Measurements from ENCODE around the gene WDFY3.
"Not testable (repeated sequence)": the region's sequence is repeated elsewhere in the genome, so short reads cannot be mapped to it uniquely, and the experiment has no call there.

WDFY3 gene

DNA sequence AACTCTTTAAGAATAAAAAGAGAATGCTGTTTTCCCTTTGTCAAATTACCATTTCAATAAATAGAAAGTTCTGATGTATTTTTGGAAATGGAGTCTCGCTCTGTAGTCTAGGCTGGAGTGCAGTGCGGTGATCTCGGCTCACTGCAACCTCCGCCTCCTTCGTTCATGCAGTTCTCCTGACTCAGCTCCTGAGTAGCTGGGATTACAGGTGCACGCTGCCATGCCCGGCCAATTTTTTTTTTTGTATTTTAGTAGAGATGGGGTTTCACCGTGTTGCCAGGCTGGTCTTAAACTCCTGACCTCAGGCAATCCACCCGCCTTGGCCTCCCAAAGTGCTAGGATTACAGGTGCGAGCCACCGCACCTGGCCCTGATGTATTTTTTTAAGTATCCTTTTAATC, 159.9 kb downstream of the WDFY3 start:
- DNase-seq (ENCODE audit: extremely low read depth in 1 of 2, low read depth in 1 of 2): not testable (repeated sequence)

DNA sequence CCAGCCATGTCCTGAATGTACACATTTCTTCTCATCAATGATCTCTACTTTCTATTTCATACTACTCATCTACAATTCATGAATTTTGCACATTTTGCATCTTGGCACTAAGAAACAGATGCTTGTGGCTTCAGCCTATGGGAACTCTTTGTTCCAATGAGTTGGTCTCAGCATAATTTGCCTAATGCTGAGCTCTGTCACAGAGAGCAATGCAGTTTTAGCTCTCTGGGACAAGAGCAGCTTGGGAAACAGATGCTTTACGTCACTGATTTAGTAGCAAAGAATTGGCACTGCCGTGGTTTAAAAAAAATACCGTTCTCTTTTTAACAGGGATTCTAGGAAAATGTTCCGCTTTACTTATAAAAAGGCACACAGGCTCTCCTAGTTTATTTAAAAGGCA, 162.4 kb downstream of the WDFY3 start:
- DNase-seq (ENCODE audit: extremely low read depth in 1 of 2, low read depth in 1 of 2): no peak

DNA sequence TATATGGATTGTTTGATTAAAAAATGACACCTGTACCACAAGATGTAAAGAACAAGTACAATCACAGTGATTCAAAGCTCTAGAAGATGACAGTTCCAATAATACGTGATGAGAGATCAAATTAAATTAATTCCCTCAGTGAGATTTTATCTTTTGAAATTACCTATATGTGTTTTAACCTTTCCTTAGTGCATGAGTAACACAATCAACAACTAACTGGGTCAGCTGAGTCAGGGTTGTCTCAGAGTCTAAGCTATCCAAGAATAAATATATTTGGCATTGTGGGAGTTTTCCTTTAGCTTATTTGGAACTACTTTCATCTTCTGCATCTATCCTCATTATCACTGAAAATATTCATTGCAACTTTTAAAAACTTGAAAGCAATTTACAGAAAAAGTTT, 162.8 kb downstream of the WDFY3 start:
- no peak for DNase-seq (ENCODE audit: extremely low read depth in 1 of 2, low read depth in 1 of 2)

DNA sequence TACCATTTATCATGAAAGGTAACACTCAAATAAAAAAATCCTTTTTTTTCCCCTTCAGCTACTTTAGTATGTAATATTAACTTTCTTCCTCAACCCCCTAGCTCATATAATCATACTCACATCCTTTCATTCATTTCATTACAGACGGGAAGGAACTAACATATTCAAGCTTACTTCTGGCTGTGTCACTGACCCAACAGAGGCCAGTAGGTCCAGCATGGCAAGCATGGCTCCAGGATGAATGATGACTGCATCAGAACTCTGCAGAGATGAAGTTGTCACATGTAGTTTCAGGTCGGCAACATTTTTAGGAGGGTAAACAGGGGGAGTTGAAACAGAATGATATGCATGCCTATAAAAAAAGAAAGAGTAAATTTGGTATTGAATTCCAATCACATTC, 163.4 kb downstream of the WDFY3 start:
- DNase-seq (ENCODE audit: extremely low read depth in 1 of 2, low read depth in 1 of 2): no peak

DNA sequence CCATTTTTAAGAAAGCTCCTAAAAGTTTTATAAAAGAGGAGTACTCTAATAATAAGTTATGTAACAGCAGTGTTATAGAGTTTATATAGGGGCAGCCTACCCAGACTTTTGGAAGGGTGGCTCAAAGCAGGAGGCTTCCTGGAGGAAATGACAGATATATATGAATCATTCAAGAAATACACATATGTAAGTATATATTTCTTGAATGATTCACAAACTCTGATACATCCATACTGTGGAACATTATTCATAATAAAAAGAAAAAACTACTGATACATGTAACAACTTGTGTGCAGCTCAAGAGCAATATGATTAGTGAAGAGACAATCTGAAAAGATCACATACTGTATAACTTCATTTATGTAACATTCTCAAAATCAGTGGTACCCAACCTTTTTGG, 166.2 kb downstream of the WDFY3 start:
- DNase-seq (ENCODE audit: extremely low read depth in 1 of 2, low read depth in 1 of 2): no peak

DNA sequence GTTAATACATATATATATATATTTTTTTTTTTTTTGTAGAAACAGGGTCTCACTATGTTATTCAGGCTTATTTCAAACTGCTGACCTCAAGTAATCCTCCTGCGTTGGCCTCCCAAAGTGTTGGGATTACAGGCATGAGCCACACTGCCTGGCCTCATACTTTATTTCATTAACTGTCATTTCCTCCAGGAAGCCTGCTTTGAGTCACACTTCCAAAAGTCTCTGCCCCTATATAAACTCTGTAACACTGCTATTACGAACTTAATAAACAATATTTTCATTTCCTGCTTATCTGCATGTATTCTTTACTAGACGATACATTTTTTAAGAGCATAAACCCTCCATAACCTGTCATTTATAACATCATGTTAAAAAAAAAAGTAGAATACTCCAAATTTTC, 167.2 kb downstream of the WDFY3 start:
- no peak for DNase-seq (ENCODE audit: extremely low read depth in 1 of 2, low read depth in 1 of 2)

DNA sequence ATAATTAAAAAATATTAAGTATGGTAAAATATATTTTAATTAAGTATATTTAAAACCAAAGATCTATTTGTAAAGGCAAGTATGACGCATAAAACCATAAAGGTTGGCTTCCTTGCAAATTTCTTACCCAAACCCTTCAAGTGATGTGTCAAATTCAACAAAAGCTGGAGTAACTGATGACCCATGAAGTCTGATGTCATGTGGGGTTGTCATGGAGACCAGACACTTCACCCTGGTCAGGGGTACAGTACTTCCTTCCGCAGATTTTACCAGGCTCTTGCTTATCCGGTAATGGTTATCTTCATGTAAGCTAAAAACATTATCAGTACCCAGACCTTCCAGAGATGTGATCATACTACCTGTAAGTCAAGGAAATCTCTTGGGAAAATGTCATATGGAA, 170.1 kb downstream of the WDFY3 start:
- no peak for DNase-seq (ENCODE audit: extremely low read depth in 1 of 2, low read depth in 1 of 2)

DNA sequence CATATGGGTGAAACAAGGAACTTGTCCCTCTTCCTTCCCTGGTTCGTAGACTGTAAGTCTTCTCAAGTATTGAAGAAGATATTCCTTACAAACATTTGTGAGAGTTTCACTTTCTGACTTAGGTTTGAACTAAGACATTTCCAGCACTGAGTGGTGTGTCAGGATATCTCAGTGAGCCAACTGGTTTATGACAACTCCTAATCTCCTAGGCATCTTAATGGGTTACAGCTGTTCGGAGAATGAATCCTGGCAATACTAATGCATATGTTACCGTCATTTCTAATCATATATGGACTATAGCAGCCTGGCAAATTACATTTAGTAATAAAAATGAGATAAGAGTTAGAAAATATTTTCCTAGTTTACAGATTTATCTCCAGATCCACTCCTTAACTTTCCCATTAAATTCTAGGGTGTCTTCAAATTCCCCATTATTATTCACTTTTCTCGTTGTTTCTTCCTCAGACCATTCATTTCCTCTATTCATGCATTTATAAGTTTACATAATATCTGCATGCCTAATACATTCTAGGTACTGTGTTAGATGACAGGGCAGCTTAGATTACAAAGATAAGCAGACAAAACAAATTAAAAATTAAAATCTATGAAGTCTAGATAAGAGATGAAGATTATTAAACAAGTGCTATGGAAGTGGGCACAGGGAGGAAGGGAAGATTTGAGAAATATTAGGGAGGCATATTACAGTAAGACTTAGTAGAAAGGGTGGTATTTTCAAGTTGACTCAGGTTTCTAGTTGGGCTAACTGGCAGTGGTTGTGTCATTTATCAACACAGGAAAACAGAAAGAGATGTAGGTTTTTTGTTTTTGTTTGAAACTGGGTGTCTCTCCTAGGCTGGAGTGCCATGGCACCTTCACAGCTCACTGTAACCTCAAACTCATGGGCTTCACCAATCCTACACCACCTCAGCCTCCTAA, 173.9 kb downstream of the WDFY3 start:
- no peak for DNase-seq (ENCODE audit: extremely low read depth in 1 of 2, low read depth in 1 of 2)

DNA sequence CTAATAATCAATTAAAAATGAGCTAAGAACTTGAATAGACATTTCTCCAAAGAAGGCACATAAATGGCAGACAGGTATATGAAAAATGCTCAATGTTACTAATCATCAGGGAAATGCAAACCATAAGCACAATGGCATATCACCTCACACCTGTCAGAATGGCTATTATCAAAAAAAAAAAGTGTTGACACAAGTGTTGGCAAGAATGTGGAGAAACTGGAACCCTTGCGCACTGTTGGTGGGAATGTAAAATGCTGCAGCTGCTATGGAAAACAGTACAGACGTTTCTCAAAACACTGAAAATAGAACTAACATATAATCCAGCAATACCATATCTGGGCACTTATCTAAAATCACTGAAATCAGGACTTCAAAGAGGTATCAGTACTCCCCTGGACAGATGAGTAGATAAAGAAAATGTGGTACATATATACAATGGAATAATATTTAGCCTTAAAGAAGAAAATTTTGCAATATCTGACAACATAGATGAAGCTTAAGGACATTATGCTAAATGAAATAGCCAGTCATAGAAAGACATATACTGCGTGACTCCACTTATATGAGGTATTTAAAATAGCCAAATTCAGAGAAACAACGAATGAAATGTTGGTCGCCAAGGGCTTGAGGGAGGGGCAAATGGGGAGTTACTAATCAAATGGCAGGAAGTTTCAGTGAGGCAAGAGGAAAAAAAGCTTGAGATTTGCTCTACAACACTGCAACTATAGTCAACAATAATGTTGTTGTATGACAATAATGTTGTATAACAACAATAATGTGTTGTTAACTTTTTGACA, 175.5 kb downstream of the WDFY3 start:
- DNase-seq (ENCODE audit: extremely low read depth in 1 of 2, low read depth in 1 of 2): no peak

DNA sequence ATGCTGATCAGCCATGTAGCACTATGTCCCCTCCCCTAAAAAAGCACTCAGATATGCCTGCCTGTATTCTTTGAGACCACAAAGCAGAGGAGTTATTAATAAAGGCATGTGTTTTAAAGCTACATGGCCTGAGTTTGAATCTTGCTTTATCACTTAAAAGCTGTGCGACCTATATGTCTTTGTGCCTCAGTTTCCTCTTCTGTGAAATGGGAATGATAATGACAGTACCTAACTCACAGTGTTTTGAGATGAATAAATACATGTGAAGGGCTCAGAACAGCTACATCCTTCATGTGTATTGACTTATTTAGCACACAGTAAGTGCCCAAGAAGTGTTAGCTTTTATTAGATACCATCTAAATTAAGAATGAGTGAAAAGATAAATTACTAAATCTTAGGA, 180.0 kb downstream of the WDFY3 start:
- DNase-seq (ENCODE audit: extremely low read depth in 1 of 2, low read depth in 1 of 2): no peak

DNA sequence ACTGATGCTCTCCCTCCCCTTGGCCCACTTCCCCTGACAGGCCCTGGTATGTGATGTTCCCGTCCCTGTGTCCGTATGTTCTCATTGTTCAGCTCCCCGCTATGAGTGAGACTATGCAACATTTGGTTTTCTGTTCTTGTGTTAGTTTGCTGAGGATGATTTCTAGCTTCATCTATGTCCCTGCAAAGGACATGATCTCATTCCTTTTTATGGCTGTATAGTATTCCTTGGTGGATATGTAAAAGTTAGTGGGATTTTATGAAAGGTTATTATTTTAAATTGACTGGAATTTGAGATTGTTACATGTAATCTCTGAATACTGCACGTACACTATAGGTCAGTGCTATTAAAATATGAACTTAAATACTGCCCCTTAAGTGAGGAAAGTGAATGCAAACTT, 184.0 kb downstream of the WDFY3 start:
- DNase-seq (ENCODE audit: extremely low read depth in 1 of 2, low read depth in 1 of 2): no peak

DNA sequence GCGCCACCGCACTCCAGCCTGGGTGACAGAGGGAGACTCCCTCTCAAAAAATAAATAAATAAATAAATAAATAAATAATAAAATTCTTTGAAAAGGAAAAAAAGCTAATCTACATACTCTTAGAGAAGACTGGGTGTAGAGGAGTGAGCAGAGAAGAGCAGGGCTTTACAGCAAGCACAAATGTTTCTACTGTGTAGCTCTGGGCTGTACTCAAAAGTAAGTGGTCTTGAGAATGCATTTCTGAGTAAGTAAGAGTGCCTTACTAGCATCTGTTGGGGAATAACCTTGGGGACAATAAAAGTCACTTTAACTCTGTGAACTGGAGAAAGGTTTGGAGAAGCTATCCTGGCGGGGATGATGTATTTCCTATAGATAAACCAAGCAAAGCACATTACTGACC, 185.8 kb downstream of the WDFY3 start:
- DNase-seq (ENCODE audit: extremely low read depth in 1 of 2, low read depth in 1 of 2): no peak

DNA sequence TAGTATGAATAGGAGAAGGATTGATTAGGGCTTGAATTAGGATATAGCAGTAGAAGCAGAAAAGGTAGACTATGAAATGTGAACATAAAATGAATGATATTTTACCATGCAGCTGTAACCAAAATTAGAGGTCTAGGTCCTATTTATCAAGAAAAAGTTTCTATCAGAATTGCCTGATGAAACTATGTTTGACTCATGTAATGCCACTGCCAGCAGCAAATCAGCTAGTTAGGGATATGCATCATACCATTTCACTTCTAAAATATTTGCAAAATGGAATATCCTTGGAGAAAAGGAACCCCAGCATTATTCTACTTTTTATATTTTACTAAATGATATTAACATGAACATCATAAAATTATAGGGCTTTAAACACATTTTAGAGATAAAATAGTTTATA, 188.4 kb downstream of the WDFY3 start:
- no peak for DNase-seq (ENCODE audit: extremely low read depth in 1 of 2, low read depth in 1 of 2)

DNA sequence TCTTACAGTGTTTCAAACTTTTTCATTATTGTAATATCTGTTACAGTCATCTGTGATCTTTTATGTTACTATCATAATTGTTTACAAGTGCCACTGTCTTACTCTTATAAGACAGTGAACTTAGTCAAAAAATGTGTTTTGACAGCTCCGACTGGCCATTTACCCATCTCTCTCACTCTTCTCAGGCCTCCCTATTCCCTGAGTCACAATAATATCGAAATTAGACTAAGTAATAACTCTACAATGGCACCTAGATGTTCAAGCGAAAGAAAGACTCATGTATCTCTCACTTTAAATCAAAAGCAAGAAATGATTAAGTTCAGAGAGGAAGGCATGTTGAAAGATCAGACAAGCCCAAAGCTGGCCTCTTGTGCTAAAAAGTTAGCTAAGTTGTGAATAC, 199.3 kb downstream of the WDFY3 start:
- DNase-seq (ENCODE audit: extremely low read depth in 1 of 2, low read depth in 1 of 2): no peak

DNA sequence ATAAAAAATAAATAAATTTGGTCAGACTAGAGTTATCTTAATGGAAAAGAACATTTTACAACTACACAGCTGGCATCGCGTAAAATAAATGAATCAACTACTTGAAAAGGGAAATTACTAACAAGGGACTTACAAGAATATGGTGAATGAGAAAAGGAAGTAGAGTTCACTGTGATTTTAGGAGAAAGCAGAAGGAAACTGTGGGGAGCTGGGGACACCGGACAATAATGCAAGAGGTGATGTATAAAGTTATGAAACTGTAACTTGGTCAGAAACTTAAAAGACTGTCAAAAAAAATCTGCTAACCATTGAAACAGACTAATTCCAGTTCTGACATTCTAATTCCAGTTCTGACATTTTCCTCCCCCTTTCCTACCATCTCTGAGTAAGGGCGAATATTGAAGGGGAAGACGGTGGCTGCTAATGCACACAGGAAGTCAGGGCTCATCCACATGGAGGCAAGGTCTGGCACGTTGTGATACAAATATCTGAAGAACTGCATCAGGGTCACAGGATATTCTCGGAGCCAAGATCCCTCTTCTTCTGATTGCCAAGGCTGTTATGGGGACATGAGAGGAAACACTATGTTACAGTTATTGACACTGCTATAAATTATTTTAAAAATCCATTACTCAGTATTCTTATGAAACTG, 213.0 kb downstream of the WDFY3 start:
- DNase-seq (ENCODE audit: extremely low read depth in 1 of 2, low read depth in 1 of 2): no peak

DNA sequence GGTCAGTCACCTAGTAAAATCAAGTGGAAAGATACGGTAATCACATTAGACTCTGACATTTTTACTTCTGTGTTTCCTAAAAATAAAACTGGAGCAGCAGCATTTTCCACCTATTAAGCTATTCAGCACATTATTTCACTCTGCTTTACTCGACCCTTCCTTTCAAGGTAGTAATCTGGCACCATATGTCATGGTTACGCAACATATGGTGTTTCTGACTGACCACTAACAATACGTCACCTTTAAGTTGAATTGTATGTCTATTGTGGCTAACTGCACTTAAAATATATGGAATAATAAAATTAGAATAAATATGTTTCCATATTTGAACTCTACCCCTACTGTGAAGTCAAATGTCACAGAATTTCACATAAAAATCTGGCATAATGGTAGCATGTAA, 214.8 kb downstream of the WDFY3 start:
- no peak for DNase-seq (ENCODE audit: extremely low read depth in 1 of 2, low read depth in 1 of 2)

DNA sequence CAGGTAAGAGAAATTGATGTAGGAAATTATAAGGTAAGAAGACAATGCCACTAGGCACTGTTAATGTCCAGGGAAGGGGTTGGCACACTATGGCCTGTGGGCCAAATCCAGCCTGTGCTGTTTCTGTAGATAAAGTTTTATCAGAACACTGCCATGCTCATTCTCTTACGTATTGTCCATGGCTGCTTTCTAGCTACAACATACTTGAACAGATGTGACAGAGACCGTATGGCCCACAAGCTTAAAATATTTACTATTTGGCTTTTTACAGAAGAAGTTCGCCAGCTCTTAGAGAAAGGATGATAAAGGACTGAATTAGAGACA, 215.6 kb downstream of the WDFY3 start:
- DNase-seq (ENCODE audit: extremely low read depth in 1 of 2, low read depth in 1 of 2): no peak

DNA sequence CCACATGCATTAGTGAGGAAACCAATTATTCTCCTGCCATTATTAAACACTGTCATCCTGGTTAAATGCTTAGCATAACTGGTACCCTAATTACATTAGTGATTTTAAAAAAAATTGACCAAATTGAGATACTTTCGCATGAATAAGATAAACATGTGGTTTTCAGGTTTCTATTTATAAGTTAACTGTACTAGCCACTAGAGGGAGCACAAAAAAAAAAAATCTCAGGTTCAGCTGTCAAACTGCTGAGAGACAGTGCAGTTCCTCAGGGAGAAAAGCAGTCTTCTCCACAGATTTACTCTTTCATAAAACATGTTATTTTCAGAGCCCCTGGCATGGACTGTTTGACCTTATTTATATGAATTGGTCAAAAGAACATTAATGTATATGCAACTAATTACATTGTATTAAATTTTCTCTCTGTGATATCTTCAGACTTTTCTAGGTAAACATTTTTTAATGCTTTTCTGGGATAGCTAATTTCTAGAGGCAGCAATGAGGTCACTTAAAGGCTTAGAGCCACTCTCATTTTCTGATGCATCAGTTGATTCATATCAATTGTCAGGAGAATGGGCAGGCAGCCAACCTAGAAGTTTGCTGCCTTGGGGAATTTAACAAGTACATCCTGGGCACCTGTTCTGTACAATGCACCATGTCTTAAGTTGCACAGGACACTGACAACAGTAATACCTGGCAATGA, 216.1 kb downstream of the WDFY3 start:
- DNase-seq (ENCODE audit: extremely low read depth in 1 of 2, low read depth in 1 of 2): no peak

DNA sequence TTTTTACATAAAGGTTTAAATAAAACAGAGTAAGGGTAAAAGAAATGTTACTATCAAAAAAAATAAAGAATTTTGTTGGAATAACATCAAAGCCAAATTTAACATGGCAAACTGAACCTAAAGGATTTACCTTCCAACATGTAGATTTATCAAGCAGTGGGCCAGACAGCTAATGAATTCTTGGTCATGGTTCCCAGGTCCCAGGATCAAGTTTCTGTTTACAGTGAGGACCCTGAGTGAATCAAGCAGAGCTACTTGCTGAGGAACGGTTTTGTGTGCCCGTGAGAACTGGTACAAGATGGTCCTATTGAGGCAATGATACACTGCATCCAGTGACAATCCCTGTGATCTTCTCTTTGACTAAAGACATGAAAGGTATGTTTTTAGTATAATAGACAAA, 226.4 kb downstream of the WDFY3 start:
- DNase-seq (ENCODE audit: extremely low read depth in 1 of 2, low read depth in 1 of 2): no peak

DNA sequence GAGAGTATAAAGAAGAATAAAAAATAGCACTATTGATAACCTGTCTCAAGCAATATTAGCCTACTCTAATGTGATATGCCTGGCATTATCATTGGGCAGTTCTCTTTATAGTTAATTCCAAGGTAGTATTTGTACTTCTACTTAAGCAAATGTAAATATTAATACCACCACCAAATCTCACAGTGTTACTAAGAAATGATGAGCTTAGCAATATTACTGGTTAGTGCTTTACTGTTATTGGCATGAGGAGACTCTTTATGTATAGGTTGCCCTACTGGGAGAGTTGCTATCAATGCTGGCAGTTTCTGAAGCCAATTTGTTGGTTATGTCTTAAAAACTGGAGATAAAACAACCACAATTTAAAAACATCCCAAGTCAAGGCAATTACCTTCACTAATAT, 227.9 kb downstream of the WDFY3 start:
- no peak for DNase-seq (ENCODE audit: extremely low read depth in 1 of 2, low read depth in 1 of 2)

DNA sequence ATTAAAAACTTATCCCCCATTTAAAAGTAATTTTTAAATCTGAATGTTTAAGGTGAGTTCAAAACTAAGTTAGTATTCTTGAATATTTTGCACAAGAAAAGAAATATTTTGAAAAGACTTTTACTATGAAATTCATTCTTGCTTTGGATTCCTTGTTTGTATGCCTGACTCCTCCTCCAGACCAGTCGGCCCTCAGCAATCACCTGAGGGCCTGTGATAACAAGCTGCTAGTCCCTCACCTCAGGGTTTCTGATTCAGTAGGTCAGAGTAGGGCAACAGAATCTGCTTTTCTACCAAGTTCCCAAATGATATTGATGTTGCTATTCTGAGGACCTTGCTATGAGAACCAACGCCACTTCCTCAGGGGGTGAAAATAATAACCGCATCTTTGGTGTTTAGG, 228.8 kb downstream of the WDFY3 start:
- no peak for DNase-seq (ENCODE audit: extremely low read depth in 1 of 2, low read depth in 1 of 2)

Measured in activated CD8-positive, alpha-beta memory T cell treated with anti-CD3 and anti-CD28 coated beads for 1 hour (primary cell).